CD14-positive monocyte (primary cell): ENCODE measurements around the gene ZC3HAV1. TPM values are rescaled to one million over a fixed set of nuclear protein-coding genes. Genes with fewer than 3 reads are reported as not detected.
"Not testable (repeated sequence)": the region's sequence is repeated elsewhere in the genome, so short reads cannot be mapped to it uniquely, and the experiment has no call there.

Experiments used
- DNase-seq, 3 donors: peaks; one replicate each; pipeline ENCODE4 v3.0.0-alpha.2; 2011 to 2022
- H2AFZ ChIP-seq: 2 replicates; pipeline ENCODE4 v1.6.0; 2012; ENCODE audit warnings: mild to moderate bottlenecking, low read depth, low read length, inconsistent platforms; ENCODE audit not compliant: insufficient read depth, poor library complexity, severe bottlenecking
- H3K27ac ChIP-seq, 2 donors: 1 replicate in 1 of 2; 2 replicates in 1 of 2; pipeline ENCODE4 v1.5.1; 2012 to 2013; ENCODE audit warnings: low read length in 2 of 2, control low read depth in 1 of 2, inconsistent platforms in 1 of 2, low read depth in 1 of 2, mild to moderate bottlenecking in 1 of 2
- H3K27me3 ChIP-seq, 2 donors: one replicate each; pipeline versions ENCODE4 v1.6.0 to v1.6.1; 2011 to 2013; ENCODE audit warnings: low read length in 2 of 2; ENCODE audit not compliant: control insufficient read depth in 2 of 2, insufficient read depth in 2 of 2
- H3K36me3 ChIP-seq, 2 donors: replicated peaks in 1 of 2; 1 replicate in 1 of 2; 2 replicates in 1 of 2; pipeline versions ENCODE4 v1.5.1 to v1.6.1; 2012 to 2013; ENCODE audit warnings: low read length in 2 of 2, control low read depth in 1 of 2, inconsistent platforms in 1 of 2, mild to moderate bottlenecking in 1 of 2; ENCODE audit not compliant: insufficient read depth in 2 of 2, control insufficient read depth in 1 of 2
- H3K4me1 ChIP-seq, 2 donors: 1 replicate in 1 of 2; 2 replicates in 1 of 2; pipeline versions ENCODE4 v1.5.1 to v1.6.1; 2012 to 2013; ENCODE audit warnings: low read length in 2 of 2, control low read depth in 1 of 2, inconsistent platforms in 1 of 2, mild to moderate bottlenecking in 1 of 2, moderate library complexity in 1 of 2; ENCODE audit not compliant: insufficient read depth in 2 of 2, control insufficient read depth in 1 of 2
- H3K4me2 ChIP-seq: replicated peaks from 2 replicates; pipeline ENCODE3; 2012; ENCODE audit warnings: low read length, moderate library complexity, mild to moderate bottlenecking; ENCODE audit not compliant: poor library complexity, severe bottlenecking; ENCODE audit errors: extremely low read depth
- H3K4me3 ChIP-seq, 3 experiments: fragments of 200-600 bp in 1 of 3; sonication (generic) in 1 of 3; replicated peaks in 1 of 3; 1 replicate in 2 of 3; 2 replicates in 1 of 3; pipeline ENCODE4 v1.5.1; 2011 to 2013; ENCODE audit warnings: low read length in 3 of 3, mild to moderate bottlenecking in 3 of 3, control low read depth in 2 of 3, low read depth in 2 of 3, inconsistent platforms in 1 of 3, moderate library complexity in 1 of 3
- H3K79me2 ChIP-seq: 2 replicates; pipeline ENCODE4 v1.6.0; 2012; ENCODE audit warnings: mild to moderate bottlenecking, control low read depth, inconsistent platforms, low read length, moderate library complexity; ENCODE audit not compliant: insufficient read depth
- H3K9ac ChIP-seq: 2 replicates; pipeline ENCODE4 v1.6.0; 2017; ENCODE audit warnings: low read length, mild to moderate bottlenecking; ENCODE audit not compliant: insufficient read depth, poor library complexity, severe bottlenecking
- H3K9me3 ChIP-seq, 2 donors: replicated peaks in 1 of 2; 1 replicate in 1 of 2; 2 replicates in 1 of 2; pipeline versions ENCODE4 v1.5.1 to v1.6.1; 2012 to 2013; ENCODE audit warnings: low read length in 2 of 2, control low read depth in 1 of 2; ENCODE audit not compliant: control insufficient read depth in 1 of 2, insufficient read depth in 1 of 2
- H4K20me1 ChIP-seq: 2 replicates; pipeline ENCODE4 v1.6.0; 2012; ENCODE audit warnings: mild to moderate bottlenecking, low read length, control low read depth, moderate library complexity; ENCODE audit not compliant: insufficient read depth
- H3K27ac Mint-ChIP-seq, 7 donors: one replicate each; pipeline ENCODE4 v1.8.0; 2020; ENCODE audit warnings: mild to moderate bottlenecking in 7 of 7, mixed read lengths in 7 of 7, moderate library complexity in 6 of 7, inconsistent platforms in 2 of 7
- H3K27me3 Mint-ChIP-seq, 3 donors: one replicate each; pipeline ENCODE4 v1.8.0; 2021 to 2022; ENCODE audit warnings: low read depth in 3 of 3, mild to moderate bottlenecking in 3 of 3, mixed read lengths in 3 of 3, moderate library complexity in 3 of 3, inconsistent platforms in 1 of 3
- H3K36me3 Mint-ChIP-seq, 2 donors: one replicate each; pipeline ENCODE4 v1.8.0; 2020; ENCODE audit warnings: mixed read lengths in 2 of 2, inconsistent platforms in 1 of 2, mild to moderate bottlenecking in 1 of 2
- H3K4me1 Mint-ChIP-seq: one replicate; pipeline ENCODE4 v1.8.0; 2020; ENCODE audit warnings: mild to moderate bottlenecking, mixed read lengths
- H3K4me3 Mint-ChIP-seq, 2 donors: one replicate each; pipeline ENCODE4 v1.8.0; 2020; ENCODE audit warnings: mild to moderate bottlenecking in 2 of 2, mixed read lengths in 2 of 2, moderate library complexity in 1 of 2
- H3K9me3 Mint-ChIP-seq, 7 donors: one replicate each; pipeline ENCODE4 v1.8.0; 2020 to 2022; ENCODE audit warnings: mixed read lengths in 7 of 7, mild to moderate bottlenecking in 6 of 7, moderate library complexity in 6 of 7, inconsistent platforms in 2 of 7
- WGBS: methylation state at CpG from one replicate; pipeline ENCODE4 v1.1.5; 2013; ENCODE audit warnings: missing lambda C conversion rate; ENCODE audit not compliant: insufficient coverage; 5-methylcytosine and 5-hydroxymethylcytosine counted together
- intact Hi-C, 2 donors: fragments of 100-400 bp; cut with micrococcal nuclease; formaldehyde crosslinking; loops; one replicate each; pipeline versions ENCODE4 v1.15.0 to v1.15.1; 2023
- polyA plus RNA-seq, 3 donors: library from polyadenylated mRNA; depleted of rRNA in 1 of 3; unstranded in 2 of 3; stranded (reverse) in 1 of 3; fragments of 300-500 nt in 2 of 3; fragments of >200 nt in 1 of 3; fragmentation: Illumina TruSeq in 2 of 3; gene quantifications; 1 replicate in 2 of 3; 2 replicates in 1 of 3; pipeline ENCODE4 v1.2.3, GENCODE V29; 2012 to 2021
- TF ChIP-seq, protein P1 (sequence below): fragments of 200-600 bp; IDR thresholded peaks from one replicate; pipeline ENCODE4 v1.8.0; 2022; ENCODE audit warnings: antibody characterized with exemption, mild to moderate bottlenecking

ZC3HAV1 gene
- polyA plus RNA-seq, 3 donors, result 20.7 to 30.2 (median 21.2) TPM

- H3K79me2 ChIP-seq, result peaks cover 97% of the 10 kb centered on the region
- intact Hi-C loops, result no loop called here
Observed at GRCh38 chr7:139103057-139103815, 6.3 kb downstream of the ZC3HAV1 start.

DNA sequence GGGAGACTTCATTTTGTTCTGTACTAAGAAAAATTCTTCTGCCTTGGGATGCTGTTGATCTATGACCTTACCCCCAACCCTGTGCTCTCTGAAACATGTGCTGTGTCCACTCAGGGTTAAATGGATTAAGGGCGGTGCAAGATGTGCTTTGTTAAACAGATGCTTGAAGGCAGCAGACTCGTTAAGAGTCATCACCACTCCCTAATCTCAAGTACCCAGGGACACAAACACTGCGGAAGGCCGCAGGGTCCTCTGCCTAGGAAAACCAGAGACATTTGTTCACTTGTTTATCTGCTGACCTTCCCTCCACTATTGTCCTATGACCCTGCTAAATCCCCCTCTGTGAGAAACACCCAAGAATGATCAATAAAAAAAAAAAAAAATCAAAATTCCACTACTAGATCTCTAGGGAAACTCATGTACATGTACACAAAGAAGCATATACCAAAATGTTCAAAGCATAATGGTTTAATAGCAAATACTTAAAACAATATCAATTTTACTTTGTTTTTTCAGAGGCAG, 7.8 kb downstream of the ZC3HAV1 start:
- peaks cover 96% of the 10 kb centered on the region for H3K79me2 ChIP-seq
- H3K4me3 ChIP-seq, H3K9me3 Mint-ChIP-seq, H3K4me2 ChIP-seq, H3K9me3 ChIP-seq, DNase-seq, H3K27me3 ChIP-seq, intact Hi-C loops, H2AFZ ChIP-seq, H3K27ac ChIP-seq, H3K4me3 Mint-ChIP-seq, H3K9ac ChIP-seq, H3K27me3 Mint-ChIP-seq: not testable (repeated sequence)
- H3K4me1 Mint-ChIP-seq, result peaks cover 53% of the 10 kb centered on the region
- WGBS, result no CpG with 5 or more reads among the region's 4 CpGs
- H3K27ac Mint-ChIP-seq, result peak overlapping the region in 4 of 7 donors; percentile 19 to 81 (median 43)
- H3K36me3 ChIP-seq, result peaks cover 16 to 19% of the 10 kb centered on the region in 2 donors
- peaks cover 83% of the 10 kb centered on the region for H4K20me1 ChIP-seq
- peaks cover 37 to 39% of the 10 kb centered on the region in 2 donors for H3K4me1 ChIP-seq
- peaks cover 12 to 24% of the 10 kb centered on the region in 2 donors for H3K36me3 Mint-ChIP-seq

More at GRCh38 chr7:139103057-139103815, 6.3 kb downstream of the ZC3HAV1 start:
- H3K27me3 Mint-ChIP-seq, result peaks cover 0 to 3% (median 0%) of the 10 kb centered on the region in 3 donors
- peaks cover 47 to 50% of the 10 kb centered on the region in 2 donors for H3K4me1 ChIP-seq
- H3K36me3 Mint-ChIP-seq, result peaks cover 7 to 12% of the 10 kb centered on the region in 2 donors
- H3K9me3 Mint-ChIP-seq, result peaks cover 0 to 3% (median 0%) of the 10 kb centered on the region in 7 donors
- H3K4me2 ChIP-seq, result peak overlapping the region; percentile 92
- peak in 1 of 3 donors; percentile 23 for DNase-seq
- peak overlapping the region in 1 of 2 donors; percentile 91 for H3K27ac ChIP-seq
- TF ChIP-seq, protein P1, sequence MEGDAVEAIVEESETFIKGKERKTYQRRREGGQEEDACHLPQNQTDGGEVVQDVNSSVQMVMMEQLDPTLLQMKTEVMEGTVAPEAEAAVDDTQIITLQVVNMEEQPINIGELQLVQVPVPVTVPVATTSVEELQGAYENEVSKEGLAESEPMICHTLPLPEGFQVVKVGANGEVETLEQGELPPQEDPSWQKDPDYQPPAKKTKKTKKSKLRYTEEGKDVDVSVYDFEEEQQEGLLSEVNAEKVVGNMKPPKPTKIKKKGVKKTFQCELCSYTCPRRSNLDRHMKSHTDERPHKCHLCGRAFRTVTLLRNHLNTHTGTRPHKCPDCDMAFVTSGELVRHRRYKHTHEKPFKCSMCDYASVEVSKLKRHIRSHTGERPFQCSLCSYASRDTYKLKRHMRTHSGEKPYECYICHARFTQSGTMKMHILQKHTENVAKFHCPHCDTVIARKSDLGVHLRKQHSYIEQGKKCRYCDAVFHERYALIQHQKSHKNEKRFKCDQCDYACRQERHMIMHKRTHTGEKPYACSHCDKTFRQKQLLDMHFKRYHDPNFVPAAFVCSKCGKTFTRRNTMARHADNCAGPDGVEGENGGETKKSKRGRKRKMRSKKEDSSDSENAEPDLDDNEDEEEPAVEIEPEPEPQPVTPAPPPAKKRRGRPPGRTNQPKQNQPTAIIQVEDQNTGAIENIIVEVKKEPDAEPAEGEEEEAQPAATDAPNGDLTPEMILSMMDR, result no peak
- H3K36me3 ChIP-seq, result peaks cover 9% of the 10 kb centered on the region in 2 donors
- H3K9ac ChIP-seq, result peak overlapping the region; percentile 43
- H3K4me1 Mint-ChIP-seq, result peaks cover 65% of the 10 kb centered on the region
- peak overlapping the region in 1 of 3 experiments; percentile 98 for H3K4me3 ChIP-seq
- no peak overlapping the region for H2AFZ ChIP-seq
- H3K4me3 Mint-ChIP-seq, result peak overlapping the region; percentile 79 to 90
- no peaks in the 10 kb centered on the region for H3K27me3 ChIP-seq
- peaks cover 87% of the 10 kb centered on the region for H4K20me1 ChIP-seq
- WGBS, result 20% methylated on average over 1 of the region's 5 CpGs
- H3K27ac Mint-ChIP-seq, result peak overlapping the region; percentile 62 to 92 (median 78)
- H3K9me3 ChIP-seq, result no peaks in the 10 kb centered on the region
